Measurements from ENCODE around the gene ZSCAN31. TPM values are rescaled to one million over a fixed set of nuclear protein-coding genes. Genes with fewer than 3 reads are reported as not detected.

The ZSCAN31 gene
- polyA plus RNA-seq, 2 of the 4 experiments (the other 2 are of a cell fraction) = 3.0 to 4.8 TPM

Small RNA genes lying within 50 kb of the gene (small RNA-seq; reads per million reads assigned to genes)
- gene AL021997.1 (0 reads per million in 6 experiments), gene AL021997.2 (0 reads per million in 6 experiments)

Other genes starting within 250 kb of the ZSCAN31 start
- gene ZSCAN16, start 211.5 kb downstream of the ZSCAN31 start, polyA plus RNA-seq (2011; rRNA removed) = 5.5 and 6.0 TPM in 2 replicates
- 5.7 to 6.1 TPM (median 5.8 TPM) in 3 replicates for gene ZSCAN16, start 211.5 kb downstream of the ZSCAN31 start, polyA plus RNA-seq (2017; fragmentation: RNase III; extraction: RNeasy Plus Mini Kit Qiagen cat#74134 plus additional on column Dnase treatment)
- gene ZKSCAN8, start 194.3 kb downstream of the ZSCAN31 start, polyA plus RNA-seq (2011; rRNA removed) = 8.9 and 16.2 TPM in 2 replicates
- gene ZKSCAN8, start 194.3 kb downstream of the ZSCAN31 start, polyA plus RNA-seq (2017; fragmentation: RNase III; extraction: RNeasy Plus Mini Kit Qiagen cat#74134 plus additional on column Dnase treatment) = 6.9 to 8.5 TPM (median 8.4 TPM) in 3 replicates
- 16.2 and 18.4 TPM in 2 replicates for gene ZSCAN9, start 110.9 kb downstream of the ZSCAN31 start, polyA plus RNA-seq (2011; rRNA removed)
- 7.2 to 8.1 TPM (median 7.7 TPM) in 3 replicates for gene ZSCAN9, start 110.9 kb downstream of the ZSCAN31 start, polyA plus RNA-seq (2017; fragmentation: RNase III; extraction: RNeasy Plus Mini Kit Qiagen cat#74134 plus additional on column Dnase treatment)
- gene ZKSCAN4, start 83.9 kb downstream of the ZSCAN31 start, polyA plus RNA-seq (2011; rRNA removed) = 2.3 TPM in 2 replicates
- gene ZKSCAN4, start 83.9 kb downstream of the ZSCAN31 start, polyA plus RNA-seq (2017; fragmentation: RNase III; extraction: RNeasy Plus Mini Kit Qiagen cat#74134 plus additional on column Dnase treatment) = 1.7 to 2.1 TPM (median 1.8 TPM) in 3 replicates
- gene NKAPL, start 76.9 kb downstream of the ZSCAN31 start, polyA plus RNA-seq (2011; rRNA removed) = not detected in 2 replicates
- not detected in 3 replicates for gene NKAPL, start 76.9 kb downstream of the ZSCAN31 start, polyA plus RNA-seq (2017; fragmentation: RNase III; extraction: RNeasy Plus Mini Kit Qiagen cat#74134 plus additional on column Dnase treatment)
- gene ZSCAN26, start 69.0 kb downstream of the ZSCAN31 start, polyA plus RNA-seq (2011; rRNA removed) = 10.1 and 11.2 TPM in 2 replicates
- 5.0 to 6.2 TPM (median 5.9 TPM) in 3 replicates for gene ZSCAN26, start 69.0 kb downstream of the ZSCAN31 start, polyA plus RNA-seq (2017; fragmentation: RNase III; extraction: RNeasy Plus Mini Kit Qiagen cat#74134 plus additional on column Dnase treatment)
- 5.2 and 7.0 TPM in 2 replicates for gene PGBD1, start 54.6 kb downstream of the ZSCAN31 start, polyA plus RNA-seq (2011; rRNA removed)
- gene PGBD1, start 54.6 kb downstream of the ZSCAN31 start, polyA plus RNA-seq (2017; fragmentation: RNase III; extraction: RNeasy Plus Mini Kit Qiagen cat#74134 plus additional on column Dnase treatment) = 3.7 to 4.1 TPM (median 3.7 TPM) in 3 replicates
- 2.7 and 3.5 TPM in 2 replicates for gene ZKSCAN3, start 13.8 kb upstream of the ZSCAN31 start, polyA plus RNA-seq (2011; rRNA removed)
- 1.5 to 1.6 TPM (median 1.6 TPM) in 3 replicates for gene ZKSCAN3, start 13.8 kb upstream of the ZSCAN31 start, polyA plus RNA-seq (2017; fragmentation: RNase III; extraction: RNeasy Plus Mini Kit Qiagen cat#74134 plus additional on column Dnase treatment)
- 2.9 and 3.3 TPM in 2 replicates for gene ZSCAN12, start 63.6 kb upstream of the ZSCAN31 start, polyA plus RNA-seq (2011; rRNA removed)
- 1.8 to 1.9 TPM (median 1.9 TPM) in 3 replicates for gene ZSCAN12, start 63.6 kb upstream of the ZSCAN31 start, polyA plus RNA-seq (2017; fragmentation: RNase III; extraction: RNeasy Plus Mini Kit Qiagen cat#74134 plus additional on column Dnase treatment)
- gene ZSCAN23, start 107.3 kb upstream of the ZSCAN31 start, polyA plus RNA-seq (2011; rRNA removed) = not detected in 2 replicates
- gene ZSCAN23, start 107.3 kb upstream of the ZSCAN31 start, polyA plus RNA-seq (2017; fragmentation: RNase III; extraction: RNeasy Plus Mini Kit Qiagen cat#74134 plus additional on column Dnase treatment) = not detected in 3 replicates
- gene GPX6, start 179.6 kb upstream of the ZSCAN31 start, polyA plus RNA-seq (2011; rRNA removed) = not detected in 2 replicates
- not detected in 3 replicates for gene GPX6, start 179.6 kb upstream of the ZSCAN31 start, polyA plus RNA-seq (2017; fragmentation: RNase III; extraction: RNeasy Plus Mini Kit Qiagen cat#74134 plus additional on column Dnase treatment)
- not detected in 2 replicates for gene GPX5, start 189.7 kb upstream of the ZSCAN31 start, polyA plus RNA-seq (2011; rRNA removed)
- not detected in 3 replicates for gene GPX5, start 189.7 kb upstream of the ZSCAN31 start, polyA plus RNA-seq (2017; fragmentation: RNase III; extraction: RNeasy Plus Mini Kit Qiagen cat#74134 plus additional on column Dnase treatment)